ENCODE results near the gene DECR2.

GRCh38 chr16:392450-393030 lies 9.1 kb upstream of the DECR2 start:
- TF ChIP-seq NCOR1 (IDR thresholded peaks at IDR 0.05) (no peak), KDM1A (IDR thresholded peaks at IDR 0.05) (no peak)
- TF ChIP-seq, protein P1, sequence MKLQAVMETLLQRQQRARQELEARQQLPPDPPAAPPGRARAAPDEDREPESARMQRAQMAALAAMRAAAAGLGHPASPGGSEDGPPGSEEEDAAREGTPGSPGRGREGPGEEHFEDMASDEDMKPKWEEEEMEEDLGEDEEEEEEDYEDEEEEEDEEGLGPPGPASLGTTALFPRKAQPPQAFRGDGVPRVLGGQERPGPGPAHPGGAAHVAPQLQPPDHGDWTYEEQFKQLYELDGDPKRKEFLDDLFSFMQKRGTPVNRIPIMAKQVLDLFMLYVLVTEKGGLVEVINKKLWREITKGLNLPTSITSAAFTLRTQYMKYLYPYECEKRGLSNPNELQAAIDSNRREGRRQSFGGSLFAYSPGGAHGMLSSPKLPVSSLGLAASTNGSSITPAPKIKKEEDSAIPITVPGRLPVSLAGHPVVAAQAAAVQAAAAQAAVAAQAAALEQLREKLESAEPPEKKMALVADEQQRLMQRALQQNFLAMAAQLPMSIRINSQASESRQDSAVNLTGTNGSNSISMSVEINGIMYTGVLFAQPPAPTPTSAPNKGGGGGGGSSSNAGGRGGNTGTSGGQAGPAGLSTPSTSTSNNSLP (IDR thresholded peaks at IDR 0.05; ENCODE audit: borderline replicate concordance, low read depth, low read length), result no peak

Data from K562 (cell line).